ENCODE measurements around the gene GID8. TPM values are rescaled to one million over a fixed set of nuclear protein-coding genes. Genes with fewer than 3 reads are reported as not detected.

GID8 gene
- total and polyA plus RNA-seq, 2 of the 13 experiments (the other 11 are each of a cell fraction or from before 2014, with no cell fraction given), result 39.6 to 59.8 TPM

DNA sequence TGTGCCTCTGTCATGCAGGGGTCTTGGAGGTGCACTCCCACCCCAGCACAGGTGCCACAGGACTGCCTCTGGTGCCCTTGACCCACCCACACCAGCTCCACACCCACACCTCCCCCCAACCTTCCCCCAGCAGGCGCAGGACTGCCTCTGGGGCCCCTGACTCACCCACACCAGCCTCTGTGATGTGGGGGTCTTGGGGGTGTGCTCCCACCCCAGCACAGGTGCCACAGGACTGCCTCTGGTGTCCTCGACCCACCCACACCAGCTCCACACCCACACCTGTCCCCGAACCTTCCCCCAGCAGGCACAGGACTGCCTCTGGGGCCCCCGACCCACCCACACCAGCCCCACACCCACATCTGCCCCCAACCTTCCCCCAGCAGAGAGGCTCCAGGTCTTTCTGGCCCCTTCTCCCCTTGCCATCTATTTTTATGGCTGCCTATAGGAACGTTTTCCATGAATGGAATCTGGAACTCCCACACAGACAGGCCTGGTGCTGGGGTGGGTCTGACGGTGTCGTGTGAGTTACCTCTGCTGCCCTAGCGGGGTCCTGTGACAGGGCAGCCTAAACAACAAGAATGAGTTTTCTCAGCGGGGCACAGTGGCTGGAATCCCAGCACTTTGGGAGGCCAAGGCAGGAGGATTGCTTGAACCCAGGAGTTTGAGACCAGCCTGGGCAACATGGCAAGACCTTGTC is 38.0 kb downstream of the GID8 start:
- Histone ChIP-seq H4K20me1 (ENCODE audit: insufficient read depth, low read length) (no peaks in the 10 kb centered on the region; the same call in 1 of the 2 replicates), H3K4me1 (ENCODE audit: insufficient read depth, low read length) (peaks cover 23% of the 10 kb centered on the region), H3K27me3 (ENCODE audit: control insufficient read depth in 1 of 2, insufficient read depth in 2 of 2, low read length in 2 of 2) (peaks cover 49 to 93% of the 10 kb centered on the region in 2 experiments), H3K9me3 (ENCODE audit: low read length) (no peaks in the 10 kb centered on the region), H3K79me2 (ENCODE audit: insufficient read depth, low read length) (no peaks in the 10 kb centered on the region), H3K4me2 (ENCODE audit: low read depth, low read length) (no peak overlapping the region), H2AFZ (ENCODE audit: low read length) (no peak overlapping the region), H3K36me3 (replicated peaks in 1 of 2; ENCODE audit: control insufficient read depth in 1 of 2, insufficient read depth in 2 of 2, low read length in 2 of 2) (no peaks in the 10 kb centered on the region), H3K4me3 (replicated peaks in 1 of 3; ENCODE audit: insufficient read depth in 1 of 3, low read depth in 2 of 3, low read length in 3 of 3) (no peak overlapping the region), H3K27ac (ENCODE audit: extremely low read length, insufficient read depth, low read length) (no peak overlapping the region), H3K9ac (ENCODE audit: insufficient read depth, low read depth, low read length) (no peak overlapping the region)
- no peak for ATAC-seq
- intact Hi-C loops (cut with micrococcal nuclease; ENCODE audit: unreplicated experiment) (no loop called here), in situ Hi-C loops (cut with HindIII; ENCODE audit: extremely low pct_ligation_motif_present, low pct_unique_long_range_greater_than_20kb) (no loop called here)
- ChIA-PET POLR2A (no interaction called here), CTCF (ENCODE audit: low intra/inter-chr PET ratio, low total read pairs) (no interaction called here)
- whole genome bisulfite sequencing (ENCODE audit: low lambda C conversion rate), result 15% methylated on average over 9 of the region's 9 CpGs
- no peak for TF ChIP-seq DDIT3 (CRISPR knock-in tag; IDR thresholded peaks at IDR 0.05)
- no peak for TF ChIP-seq TCF7L2 (IDR thresholded peaks at IDR 0.05; ENCODE audit: low read depth, low read length)
- no peak for TF ChIP-seq BORCS8-MEF2B (CRISPR knock-in tag; IDR thresholded peaks at IDR 0.05)
- no peak for TF ChIP-seq NFRKB (IDR thresholded peaks at IDR 0.05)
- TF ChIP-seq ZNF784 (CRISPR knock-in tag; IDR thresholded peaks at IDR 0.05; ENCODE audit: borderline replicate concordance), result no peak
- TF ChIP-seq ZNF496 (CRISPR knock-in tag; IDR thresholded peaks at IDR 0.05; ENCODE audit: insufficient replicate concordance), result no peak
- no peak for TF ChIP-seq ELF3 (CRISPR knock-in tag; IDR thresholded peaks at IDR 0.05)
- no peak for DNase-seq (ENCODE audit: low spot score)
- no peak for FAIRE-seq
- no TSS peak for BruUV-seq (replicated peaks)

DNA sequence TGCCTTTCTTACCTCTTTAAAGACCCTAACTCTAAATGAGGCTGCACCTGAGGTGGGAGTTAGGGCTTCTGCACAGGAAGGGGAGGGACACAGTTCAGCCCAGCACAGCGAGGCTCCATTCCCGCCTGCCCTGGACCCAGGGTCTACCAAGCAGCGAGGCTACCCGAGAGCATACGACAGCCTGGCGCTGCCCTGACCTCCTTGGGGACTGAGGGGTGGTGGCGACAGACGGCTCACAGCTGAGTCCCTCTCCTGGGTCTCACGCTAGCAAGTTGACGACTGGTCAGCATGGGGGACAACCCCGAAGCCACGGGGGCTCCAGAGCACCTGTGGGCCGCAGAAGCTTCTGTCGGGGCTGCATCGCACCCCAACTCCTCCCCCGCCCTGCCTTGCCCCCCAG is 38.9 kb downstream of the GID8 start:
- in situ Hi-C loops (cut with HindIII; ENCODE audit: extremely low pct_ligation_motif_present, low pct_unique_long_range_greater_than_20kb), result no loop called here
- WGBS (ENCODE audit: low lambda C conversion rate), result 30% methylated on average over 6 of the region's 16 CpGs
- FAIRE-seq (no peak), ATAC-seq (no peak), DNase-seq (ENCODE audit: low spot score) (no peak)
- Histone ChIP-seq H3K27ac (ENCODE audit: extremely low read length, insufficient read depth, low read length) (no peak overlapping the region), H3K4me2 (ENCODE audit: low read depth, low read length) (no peak overlapping the region), H3K27me3 (ENCODE audit: control insufficient read depth in 1 of 2, insufficient read depth in 2 of 2, low read length in 2 of 2) (peaks cover 50 to 91% of the 10 kb centered on the region in 2 experiments), H3K9ac (ENCODE audit: insufficient read depth, low read depth, low read length) (no peak overlapping the region), H3K4me1 (ENCODE audit: insufficient read depth, low read length) (peaks cover 13% of the 10 kb centered on the region), H4K20me1 (ENCODE audit: insufficient read depth, low read length) (no peaks in the 10 kb centered on the region; the same call in 1 of the 2 replicates), H3K36me3 (replicated peaks in 1 of 2; ENCODE audit: control insufficient read depth in 1 of 2, insufficient read depth in 2 of 2, low read length in 2 of 2) (no peaks in the 10 kb centered on the region), H2AFZ (ENCODE audit: low read length) (no peak overlapping the region), H3K4me3 (replicated peaks in 1 of 3; ENCODE audit: insufficient read depth in 1 of 3, low read depth in 2 of 3, low read length in 3 of 3) (no peak overlapping the region), H3K79me2 (ENCODE audit: insufficient read depth, low read length) (no peaks in the 10 kb centered on the region), H3K9me3 (ENCODE audit: low read length) (no peaks in the 10 kb centered on the region)
- no TSS peak for BruUV-seq (replicated peaks)
- CTCF ChIA-PET (ENCODE audit: low intra/inter-chr PET ratio, low total read pairs), result no interaction called here
- POLR2A ChIA-PET, result no interaction called here
- intact Hi-C loops (cut with micrococcal nuclease; ENCODE audit: unreplicated experiment), result no loop called here
- TF ChIP-seq DZIP1 (CRISPR knock-in tag; IDR thresholded peaks at IDR 0.05) (no peak), STAT5B (CRISPR knock-in tag; IDR thresholded peaks at IDR 0.05) (no peak)
